GM23338 (cell line): ENCODE measurements around the gene SDE2. TPM values are rescaled to one million over a fixed set of nuclear protein-coding genes. Genes with fewer than 3 reads are reported as not detected.

Experiments
- CREB1 ChIP-seq: fragments of 250-450 bp; sonication (Bioruptor Pico); IDR thresholded peaks from 2 replicates; pipeline ENCODE4 v1.5.0; 2020; ENCODE audit warnings: low read depth, mild to moderate bottlenecking, moderate library complexity
- CTCF ChIP-seq, 2 experiments: fragments of 200-600 bp in 1 of 2; sonication (generic) in 1 of 2; conservative IDR thresholded peaks; 2 replicates each; pipeline versions ENCODE4 v1.5.1 to v1.6.1; 2016 to 2017; ENCODE audit warnings: antibody characterized with exemption in 2 of 2, low read depth in 2 of 2, mild to moderate bottlenecking in 2 of 2, moderate library complexity in 1 of 2
- JUNB ChIP-seq: IDR thresholded peaks from one replicate; pipeline ENCODE4 v1.6.1; 2016; ENCODE audit warnings: antibody characterized with exemption; ENCODE audit not compliant: unreplicated experiment
- NANOG ChIP-seq: IDR thresholded peaks from 2 replicates; pipeline ENCODE4 v1.6.1; 2016; ENCODE audit warnings: antibody characterized with exemption, borderline replicate concordance
- STAT1 ChIP-seq: IDR thresholded peaks from one replicate; pipeline ENCODE4 v1.6.1; 2016; ENCODE audit warnings: antibody characterized with exemption; ENCODE audit not compliant: unreplicated experiment
- ZNF114 ChIP-seq: fragments of 250-450 bp; sonication (Bioruptor Pico); IDR thresholded peaks from 2 replicates; pipeline ENCODE4 v1.5.0; 2020; ENCODE audit warnings: mild to moderate bottlenecking, moderate library complexity
- ZNF462 ChIP-seq: fragments of 250-450 bp; sonication (Bioruptor Pico); IDR thresholded peaks from 2 replicates; pipeline ENCODE4 v1.5.0; 2020; ENCODE audit warnings: mild to moderate bottlenecking, moderate library complexity
- polyA plus RNA-seq: library from polyadenylated mRNA; unstranded; fragments of >200 nt; fragmentation: Nextera tagmentation; extraction: Ambion mirVana; gene quantifications from 2 replicates; pipeline ENCODE4 v1.2.1, GENCODE V29; 2016
- total RNA-seq: library from RNA; depleted of rRNA; stranded (reverse); fragments of >200 nt; shearing (Covaris generic); gene quantifications from 2 replicates; pipeline ENCODE4 v1.2.3, GENCODE V29; 2014

The SDE2 gene
- total and polyA plus RNA-seq, 2 experiments from 2014 or later = 10.6 to 26.9 TPM

DNA sequence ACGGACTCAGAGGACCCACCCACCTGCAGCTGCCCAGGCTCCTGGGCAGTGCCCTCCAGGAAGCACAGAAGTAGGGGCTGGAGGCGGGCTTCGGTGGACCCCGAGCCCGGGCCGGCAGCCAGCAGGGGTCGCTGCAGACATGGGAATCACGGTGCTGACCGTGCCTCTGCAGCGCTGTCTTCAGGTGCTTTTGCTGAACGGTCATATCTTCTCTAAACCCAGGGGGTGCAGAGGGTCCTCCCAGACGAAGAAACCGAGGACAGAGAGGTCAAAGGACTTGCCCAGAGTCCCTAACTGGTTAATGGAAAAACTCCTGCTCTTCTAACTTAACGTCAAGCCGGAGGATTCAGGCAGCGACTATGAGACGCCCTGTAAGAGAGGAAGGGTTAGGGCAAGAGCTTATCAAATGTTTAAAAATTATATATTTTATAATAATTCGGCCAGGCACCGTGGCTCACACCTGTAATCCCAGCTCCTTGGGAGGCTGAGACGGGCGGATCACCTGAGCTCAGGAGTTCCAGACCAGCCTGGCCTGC, 36.6 kb downstream of the SDE2 start (continued):
- TF ChIP-seq ZNF462 (CRISPR knock-in tag) (0 out of 2 replicates have a peak, but pooled peaks have one; percentile 33), JUNB (no peak), NANOG (no peak), STAT1 (no peak), ZNF114 (CRISPR knock-in tag) (peak; percentile 95), CREB1 (CRISPR knock-in tag) (peak; percentile 48; the same call in 1 of the 2 replicates), CTCF (conservative IDR thresholded peaks at IDR 0.05; ENCODE audit: low read depth in 2 of 2) (peak; percentile 92 to 97)
